HEK293T (cell line): ENCODE measurements around the gene PCGF1.

Experiments used
- CTCF ChIA-PET: fragments of 350-600 bp; formaldehyde crosslinking; extraction: SDS; loops from one replicate; lab custom pipeline; 2021; ENCODE audit warnings: antibody characterized with exemption, inconsistent platforms; lab: Yijun Ruan, JAX
- POLR2A ChIA-PET: fragments of 350-600 bp; formaldehyde crosslinking; extraction: SDS; loops from one replicate; lab custom pipeline; 2020; ENCODE audit warnings: antibody characterized with exemption, inconsistent platforms; lab: Yijun Ruan, JAX
- DNase-seq: peaks from one replicate; pipeline ENCODE4 v3.0.0; 2012; ENCODE audit warnings: mixed read lengths; ENCODE audit errors: extremely low spot score
- ARNT ChIP-seq: fragments of 450-650 bp; IDR thresholded peaks from 2 replicates; pipeline ENCODE4 v1.6.1; 2017; ENCODE audit warnings: mild to moderate bottlenecking
- BHLHE40 ChIP-seq: fragments of 450-650 bp; IDR thresholded peaks from 2 replicates; pipeline ENCODE4 v1.6.1; 2016; ENCODE audit warnings: mild to moderate bottlenecking, moderate library complexity, borderline replicate concordance
- CTBP1 ChIP-seq: fragments of 450-650 bp; IDR thresholded peaks from 2 replicates; pipeline ENCODE4 v1.6.1; 2016; ENCODE audit warnings: borderline replicate concordance
- ELF4 ChIP-seq: fragments of 450-650 bp; IDR thresholded peaks from 2 replicates; pipeline ENCODE4 v1.6.1; 2017; ENCODE audit warnings: antibody characterized with exemption
- FOXA1 ChIP-seq: fragments of 450-650 bp; IDR thresholded peaks from 2 replicates; pipeline ENCODE4 v1.6.1; 2016; ENCODE audit warnings: mild to moderate bottlenecking
- FOXK2 ChIP-seq: fragments of 450-650 bp; IDR thresholded peaks from 2 replicates; pipeline ENCODE4 v1.6.1; 2016; ENCODE audit warnings: mild to moderate bottlenecking
- FOXM1 ChIP-seq: fragments of 450-650 bp; IDR thresholded peaks from 2 replicates; pipeline ENCODE4 v1.6.1; 2017; ENCODE audit warnings: mild to moderate bottlenecking, borderline replicate concordance
- HDGF ChIP-seq: fragments of 450-650 bp; IDR thresholded peaks from 2 replicates; pipeline ENCODE4 v1.6.1; 2017; ENCODE audit warnings: antibody characterized with exemption, borderline replicate concordance
- L3MBTL2 ChIP-seq: fragments of 450-650 bp; conservative IDR thresholded peaks from 2 replicates; pipeline ENCODE4 v1.6.1; 2016; ENCODE audit warnings: mild to moderate bottlenecking
- LEF1 ChIP-seq: fragments of 450-650 bp; IDR thresholded peaks from 2 replicates; pipeline ENCODE4 v1.6.1; 2017; ENCODE audit warnings: mild to moderate bottlenecking, borderline replicate concordance
- NFRKB ChIP-seq: fragments of 450-650 bp; IDR thresholded peaks from 2 replicates; pipeline ENCODE4 v1.6.1; 2016; ENCODE audit warnings: mild to moderate bottlenecking, moderate library complexity
- SP1 ChIP-seq: fragments of 450-650 bp; IDR thresholded peaks from 2 replicates; pipeline ENCODE4 v1.6.1; 2017
- SUZ12 ChIP-seq: fragments of 450-650 bp; IDR thresholded peaks from 2 replicates; pipeline ENCODE4 v1.6.1; 2016; ENCODE audit warnings: mild to moderate bottlenecking
- TARDBP ChIP-seq: fragments of 450-650 bp; IDR thresholded peaks from 2 replicates; pipeline ENCODE4 v1.6.1; 2016
- ZNF384 ChIP-seq: fragments of 450-650 bp; IDR thresholded peaks from 2 replicates; pipeline ENCODE4 v1.6.1; 2016
- TF ChIP-seq, protein P1 (sequence below): fragments of 450-650 bp; IDR thresholded peaks from 2 replicates; pipeline ENCODE4 v1.6.1; 2016

The PCGF1 gene

DNA sequence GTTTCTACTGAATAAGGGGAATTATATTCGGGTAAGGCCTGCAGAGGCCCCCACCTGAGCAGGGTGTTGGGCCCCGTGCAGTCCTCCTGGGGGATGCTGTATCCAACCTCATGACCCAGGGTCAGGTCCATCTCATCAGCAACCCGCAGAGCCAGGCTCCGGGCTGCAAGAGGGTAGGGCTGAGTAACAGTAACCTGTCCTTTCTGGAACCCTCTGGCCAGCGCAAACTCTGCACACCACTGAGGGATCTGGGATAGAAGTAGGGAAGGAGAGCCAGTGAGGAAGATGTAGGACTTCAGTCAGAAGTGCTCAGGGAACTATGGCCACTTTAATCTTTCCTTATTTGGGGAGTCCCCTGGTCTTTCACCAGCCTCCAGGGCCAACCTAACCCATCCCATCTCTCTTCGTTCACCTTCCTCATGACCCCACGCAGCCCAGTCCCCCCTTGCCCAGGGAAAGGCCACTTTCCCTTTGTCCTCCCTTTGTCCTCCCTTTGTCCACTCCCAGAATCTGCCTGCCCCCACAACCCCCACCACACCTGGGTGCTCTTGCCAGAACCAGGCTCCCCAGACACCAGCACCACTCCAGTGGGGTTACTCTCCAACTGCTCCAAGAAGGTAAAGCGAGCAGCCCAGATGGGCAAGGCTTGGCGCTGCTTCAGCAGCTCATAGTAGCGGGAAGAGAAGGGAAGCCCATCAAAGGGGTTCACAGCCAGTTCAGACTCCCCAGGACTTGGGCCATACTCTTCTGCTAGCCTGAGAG lies 17.6 kb upstream of the PCGF1 start:
- DNase-seq, result no peak
- POLR2A ChIA-PET, result interaction anchor here (8.4 kb wide), 1 partner anchor 17 kb away, joined by 70 read pairs; the partner anchor contains the start of gene PCGF1
- CTCF ChIA-PET, result no interaction called here
- no peak for TF ChIP-seq FOXM1
- TF ChIP-seq, protein P1, sequence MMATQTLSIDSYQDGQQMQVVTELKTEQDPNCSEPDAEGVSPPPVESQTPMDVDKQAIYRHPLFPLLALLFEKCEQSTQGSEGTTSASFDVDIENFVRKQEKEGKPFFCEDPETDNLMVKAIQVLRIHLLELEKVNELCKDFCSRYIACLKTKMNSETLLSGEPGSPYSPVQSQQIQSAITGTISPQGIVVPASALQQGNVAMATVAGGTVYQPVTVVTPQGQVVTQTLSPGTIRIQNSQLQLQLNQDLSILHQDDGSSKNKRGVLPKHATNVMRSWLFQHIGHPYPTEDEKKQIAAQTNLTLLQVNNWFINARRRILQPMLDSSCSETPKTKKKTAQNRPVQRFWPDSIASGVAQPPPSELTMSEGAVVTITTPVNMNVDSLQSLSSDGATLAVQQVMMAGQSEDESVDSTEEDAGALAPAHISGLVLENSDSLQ, result no peak
- TF ChIP-seq ARNT, result no peak
- TF ChIP-seq LEF1, result no peak
- TF ChIP-seq SUZ12, result no peak
- TF ChIP-seq CTBP1, result no peak
- no peak for TF ChIP-seq ZNF384
- no peak for TF ChIP-seq L3MBTL2
- TF ChIP-seq TARDBP, result no peak
- no peak for TF ChIP-seq HDGF
- no peak for TF ChIP-seq NFRKB
- no peak for TF ChIP-seq FOXA1
- TF ChIP-seq SP1, result no peak
- no peak for TF ChIP-seq FOXK2

DNA sequence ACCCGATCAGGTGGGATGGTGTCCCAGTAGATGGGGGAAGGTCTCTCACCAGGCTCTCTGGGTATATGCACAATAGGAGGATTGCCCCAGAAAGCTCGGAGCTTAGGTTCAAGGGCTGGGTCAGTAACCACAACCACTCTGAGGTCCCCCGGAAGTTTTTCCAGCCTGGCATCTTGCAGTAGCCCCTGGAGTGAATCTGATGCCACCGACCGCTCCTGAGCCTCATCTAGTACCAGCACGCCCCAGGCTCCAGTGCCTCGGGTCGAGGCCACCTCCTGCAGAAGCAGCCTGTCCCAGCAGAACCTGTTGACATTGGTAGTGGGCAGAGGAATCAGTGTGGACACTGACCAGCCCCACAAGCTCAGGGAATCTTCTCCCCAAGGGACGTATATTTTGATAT lies 16.5 kb upstream of the PCGF1 start:
- no peak for DNase-seq
- TF ChIP-seq, protein P1, result no peak
- TF ChIP-seq TARDBP, result no peak
- no peak for TF ChIP-seq LEF1
- no peak for TF ChIP-seq BHLHE40
- no peak for TF ChIP-seq ZNF384
- TF ChIP-seq SUZ12, result no peak
- TF ChIP-seq FOXA1, result no peak
- TF ChIP-seq NFRKB, result no peak
- no peak for TF ChIP-seq ARNT
- TF ChIP-seq ELF4, result no peak
- TF ChIP-seq CTBP1, result no peak
- no peak for TF ChIP-seq HDGF
- no peak for TF ChIP-seq FOXM1
- TF ChIP-seq L3MBTL2, result no peak
- no peak for TF ChIP-seq SP1
- ChIA-PET POLR2A (no interaction called here), CTCF (no interaction called here)

DNA sequence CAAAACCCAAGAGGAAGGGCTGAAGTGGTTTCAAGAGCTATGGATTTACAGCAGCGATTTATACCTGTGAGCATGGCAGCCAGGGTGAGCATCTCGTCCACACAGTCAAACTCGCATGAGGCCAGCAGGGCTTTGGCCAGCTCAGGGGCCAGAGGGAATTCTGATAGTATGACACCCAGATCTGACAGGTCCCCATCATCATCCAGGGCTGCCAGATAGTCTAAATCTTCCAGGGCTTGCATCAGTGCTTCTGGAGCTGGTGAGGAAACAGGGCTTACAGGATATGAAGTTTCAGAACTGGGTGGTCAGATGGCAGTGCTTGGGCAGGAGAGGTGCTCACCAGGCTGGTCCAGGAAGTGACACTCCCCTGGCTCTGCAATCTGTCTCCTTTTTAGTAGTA lies 15.0 kb upstream of the PCGF1 start:
- ChIA-PET POLR2A (interaction anchor here (1.2 to 1.3 kb wide), 2 partner anchors 14 to 29 kb away, joined by 4 to 5 read pairs; partner anchors contain the start of gene PCGF1), CTCF (interaction anchor here (1.3 kb wide), 1 partner anchor 66 kb away, joined by 5 read pairs; no protein-coding TSS in a partner anchor)
- TF ChIP-seq L3MBTL2 (no peak), FOXA1 (no peak), ZNF384 (no peak), TARDBP (no peak), ARNT (no peak)
- DNase-seq, result no peak

DNA sequence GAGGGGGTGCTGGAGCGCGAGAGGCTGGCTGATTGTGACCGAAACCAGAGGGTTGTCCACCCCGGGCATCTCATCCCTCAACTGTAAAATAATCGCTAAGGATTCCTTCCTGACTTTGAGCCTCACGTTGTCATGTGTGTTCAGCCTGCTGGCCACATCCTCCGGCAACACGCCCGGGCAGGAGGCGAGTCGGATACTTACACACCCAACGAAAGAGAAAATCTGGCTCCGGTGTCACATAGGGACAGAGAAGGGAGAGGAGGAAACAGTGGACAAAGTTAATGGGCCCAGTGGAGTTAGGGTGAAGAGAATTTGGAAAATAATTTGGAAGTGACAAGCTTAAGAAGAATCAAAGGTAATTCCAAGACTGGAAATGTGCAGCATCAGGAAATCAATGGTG lies 9.2 kb upstream of the PCGF1 start:
- POLR2A ChIA-PET, result interaction anchor here (0.7 kb wide), 1 partner anchor 10 kb away, joined by 3 read pairs; the partner anchor contains the start of gene PCGF1
- CTCF ChIA-PET, result interaction anchor here (0.5 kb wide), 1 partner anchor 128 kb away, joined by 7 read pairs; no protein-coding TSS in a partner anchor
- TF ChIP-seq FOXK2, result no peak
- TF ChIP-seq ELF4, result no peak
- TF ChIP-seq SUZ12, result no peak
- TF ChIP-seq FOXM1, result no peak
- no peak for TF ChIP-seq ZNF384
- no peak for DNase-seq

DNA sequence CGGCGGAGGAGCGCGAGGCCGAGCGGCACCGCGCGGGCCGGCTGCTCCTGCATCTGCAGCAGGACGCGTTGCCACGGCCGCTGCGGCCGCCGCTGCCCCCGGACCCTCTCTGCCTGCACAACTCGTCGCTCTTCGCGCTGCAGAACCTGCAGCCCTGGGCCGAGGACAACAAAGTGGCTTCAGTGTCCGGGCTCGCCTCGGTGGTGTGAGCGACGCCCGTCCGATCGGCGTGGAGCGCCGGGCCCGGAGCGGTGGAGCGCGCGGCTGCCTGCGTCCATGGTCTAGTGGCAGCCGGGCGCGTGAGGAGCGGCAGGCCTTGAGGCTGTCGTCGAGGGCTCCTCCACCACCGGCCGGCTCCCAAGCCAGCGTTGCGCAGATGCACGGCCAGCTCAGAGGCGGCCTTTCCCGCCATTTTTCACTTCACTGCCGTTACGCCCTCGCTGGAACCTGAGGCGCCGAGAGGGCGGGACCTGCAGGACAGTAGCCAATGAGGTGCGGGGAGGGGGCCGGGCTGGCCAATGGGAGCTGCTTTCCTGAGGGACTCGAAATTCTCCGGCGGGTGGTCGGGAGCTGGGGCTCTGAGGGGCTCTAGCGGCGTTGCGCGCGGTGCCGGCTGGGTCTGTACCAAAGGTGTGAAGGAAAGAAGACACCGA lies 8.6 kb upstream of the PCGF1 start:
- DNase-seq, result no peak
- TF ChIP-seq FOXM1, result no peak
- no peak for TF ChIP-seq NFRKB
- no peak for TF ChIP-seq FOXA1
- no peak for TF ChIP-seq CTBP1
- TF ChIP-seq LEF1, result no peak
- TF ChIP-seq ZNF384, result no peak
- TF ChIP-seq TARDBP, result no peak
- no peak for TF ChIP-seq ELF4
- no peak for TF ChIP-seq SUZ12
- TF ChIP-seq, protein P1, result no peak
- TF ChIP-seq FOXK2, result no peak
- TF ChIP-seq BHLHE40, result no peak
- no peak for TF ChIP-seq L3MBTL2
- no peak for TF ChIP-seq HDGF
- TF ChIP-seq ARNT, result no peak
- no peak for TF ChIP-seq SP1
- CTCF ChIA-PET, result no interaction called here
- POLR2A ChIA-PET, result interaction anchor here (0.7 kb wide), 1 partner anchor 9 kb away, joined by 3 read pairs; the partner anchor contains the start of gene PCGF1
